Neuron (in vitro differentiated cells): ENCODE results near the gene HSPB9.

ENCODE experiments used
- H2AFZ ChIP-seq: one replicate; pipeline ENCODE4 v1.6.1; 2013; ENCODE audit warnings: low read depth, mild to moderate bottlenecking, inconsistent platforms, low read length, moderate library complexity
- H3K27me3 ChIP-seq: one replicate; pipeline ENCODE4 v1.6.1; 2013; ENCODE audit warnings: low read length; ENCODE audit not compliant: insufficient read depth
- H3K36me3 ChIP-seq: one replicate; pipeline ENCODE4 v1.6.1; 2013; ENCODE audit warnings: low read length; ENCODE audit not compliant: insufficient read depth
- H3K4me1 ChIP-seq: one replicate; pipeline ENCODE4 v1.6.1; 2013; ENCODE audit warnings: low read length; ENCODE audit not compliant: insufficient read depth
- H3K4me3 ChIP-seq: 2 replicates; pipeline ENCODE4 v1.5.1; 2013; ENCODE audit warnings: mild to moderate bottlenecking, low read length, moderate library complexity
- H3K9me3 ChIP-seq: one replicate; pipeline ENCODE4 v1.6.1; 2013; ENCODE audit warnings: low read length

The HSPB9 gene

DNA sequence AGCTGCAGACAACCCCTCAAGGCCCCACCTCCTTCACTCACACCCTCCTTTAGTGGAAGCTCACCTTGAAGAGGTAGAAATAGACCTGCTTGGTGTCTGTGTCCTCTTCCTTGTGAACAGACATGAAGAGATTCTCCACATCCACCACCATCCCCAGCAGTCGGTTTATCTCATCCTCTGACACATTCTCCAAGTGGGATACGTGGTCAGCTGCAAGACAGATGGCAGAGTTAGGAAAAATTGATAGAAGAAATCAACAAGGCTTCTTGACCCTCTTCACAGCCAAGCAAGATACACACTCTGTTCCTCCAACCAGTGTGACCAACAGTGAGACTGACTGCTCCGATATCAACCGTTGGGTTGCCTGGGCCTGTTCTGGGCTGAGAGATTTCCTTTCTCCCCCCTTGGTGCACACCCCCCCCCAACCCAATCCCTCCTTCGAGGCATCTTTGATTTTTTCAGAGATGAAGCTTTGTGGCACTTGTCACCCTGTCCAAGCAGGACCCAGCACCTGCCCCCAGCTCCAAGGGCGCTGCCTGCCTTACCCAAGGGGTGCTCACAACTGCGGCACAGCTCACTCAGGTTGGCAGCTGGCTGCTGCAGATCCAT is 2.3 kb upstream of the HSPB9 start:
- H3K4me1 ChIP-seq = peaks cover 14% of the 10 kb centered on the region
- H3K9me3 ChIP-seq = no peaks in the 10 kb centered on the region
- no peaks in the 10 kb centered on the region for H3K27me3 ChIP-seq
- peak overlapping the region; percentile 41 for H3K4me3 ChIP-seq
- H2AFZ ChIP-seq = peak overlapping the region; percentile 64
- H3K36me3 ChIP-seq = peaks cover 9% of the 10 kb centered on the region

- H3K36me3 ChIP-seq = peaks cover 11% of the 10 kb centered on the region
- H3K4me3 ChIP-seq = peak within 1 kb of the TSS; percentile 41
- H3K4me1 ChIP-seq = peaks cover 14% of the 10 kb centered on the region
- no peaks in the 10 kb centered on the region for H3K9me3 ChIP-seq
- peak within 1 kb of the TSS; percentile 64 for H2AFZ ChIP-seq
- no peaks in the 10 kb centered on the region for H3K27me3 ChIP-seq
Measured at GRCh38 chr17:42120770-42121769, 1.5 kb upstream of the HSPB9 start, which contains the start of gene KAT2A. Gene KAT2A (minus strand): TSS chr17:42121367. CDS start chr17:42121304, 63 bp downstream.

- Histone ChIP-seq H2AFZ (no peak overlapping the region), H3K4me3 (no peak overlapping the region), H3K27me3 (no peaks in the 10 kb centered on the region), H3K4me1 (peaks cover 14% of the 10 kb centered on the region), H3K36me3 (peaks cover 30% of the 10 kb centered on the region), H3K9me3 (no peaks in the 10 kb centered on the region)
Measured at GRCh38 chr17:42124256-42124655, 1.7 kb downstream of the HSPB9 start.

DNA sequence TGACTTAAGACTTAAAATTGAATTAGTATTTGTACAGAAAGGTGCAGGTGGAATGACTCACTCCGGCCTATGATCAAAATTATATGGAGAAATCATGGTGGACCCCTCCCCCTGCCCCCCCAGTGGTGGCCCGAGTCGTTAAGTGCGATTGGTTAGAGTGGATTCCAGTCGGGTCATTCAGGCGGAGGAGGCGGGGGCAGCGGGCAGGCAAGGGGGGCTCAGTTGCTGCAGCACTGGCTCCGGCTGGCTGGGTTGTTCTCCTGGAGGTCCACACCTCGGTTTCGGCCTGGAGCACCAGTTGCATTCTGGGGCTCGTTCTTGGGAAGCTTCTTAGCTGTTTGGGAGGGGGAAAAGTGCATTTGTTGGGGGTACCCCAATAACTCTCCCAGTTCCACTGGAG is 3.0 kb downstream of the HSPB9 start:
- Histone ChIP-seq H3K9me3 (no peaks in the 10 kb centered on the region), H3K4me3 (no peak overlapping the region), H2AFZ (no peak overlapping the region), H3K36me3 (peaks cover 41% of the 10 kb centered on the region), H3K4me1 (peaks cover 5% of the 10 kb centered on the region), H3K27me3 (no peaks in the 10 kb centered on the region)

DNA sequence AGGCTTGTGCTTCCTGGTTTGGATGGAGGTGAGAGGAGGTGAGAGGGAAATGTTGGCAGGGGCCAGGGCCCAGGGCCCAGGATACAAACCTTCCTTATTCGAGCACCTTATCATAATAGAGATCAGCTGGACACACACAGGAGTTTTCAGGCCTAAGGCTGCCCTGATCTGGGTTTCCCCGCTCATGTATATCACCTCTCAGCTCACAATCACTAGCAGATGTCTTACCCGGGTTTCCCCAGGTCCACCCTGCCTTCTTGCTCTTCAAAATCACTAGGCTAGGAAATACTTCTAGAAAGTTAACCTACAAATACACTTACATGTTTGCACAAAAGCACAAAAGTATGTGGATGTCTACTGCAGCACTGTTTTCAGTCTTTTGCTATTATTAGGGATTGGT is 4.2 kb downstream of the HSPB9 start:
- H3K9me3 ChIP-seq = no peaks in the 10 kb centered on the region
- peaks cover 45% of the 10 kb centered on the region for H3K36me3 ChIP-seq
- no peaks in the 10 kb centered on the region for H3K4me1 ChIP-seq
- H3K27me3 ChIP-seq = no peaks in the 10 kb centered on the region
- no peak overlapping the region for H2AFZ ChIP-seq
- H3K4me3 ChIP-seq = no peak overlapping the region

GRCh38 chr17:42127414-42127813 is 4.8 kb downstream of the HSPB9 start:
- H2AFZ ChIP-seq = no peak overlapping the region

DNA sequence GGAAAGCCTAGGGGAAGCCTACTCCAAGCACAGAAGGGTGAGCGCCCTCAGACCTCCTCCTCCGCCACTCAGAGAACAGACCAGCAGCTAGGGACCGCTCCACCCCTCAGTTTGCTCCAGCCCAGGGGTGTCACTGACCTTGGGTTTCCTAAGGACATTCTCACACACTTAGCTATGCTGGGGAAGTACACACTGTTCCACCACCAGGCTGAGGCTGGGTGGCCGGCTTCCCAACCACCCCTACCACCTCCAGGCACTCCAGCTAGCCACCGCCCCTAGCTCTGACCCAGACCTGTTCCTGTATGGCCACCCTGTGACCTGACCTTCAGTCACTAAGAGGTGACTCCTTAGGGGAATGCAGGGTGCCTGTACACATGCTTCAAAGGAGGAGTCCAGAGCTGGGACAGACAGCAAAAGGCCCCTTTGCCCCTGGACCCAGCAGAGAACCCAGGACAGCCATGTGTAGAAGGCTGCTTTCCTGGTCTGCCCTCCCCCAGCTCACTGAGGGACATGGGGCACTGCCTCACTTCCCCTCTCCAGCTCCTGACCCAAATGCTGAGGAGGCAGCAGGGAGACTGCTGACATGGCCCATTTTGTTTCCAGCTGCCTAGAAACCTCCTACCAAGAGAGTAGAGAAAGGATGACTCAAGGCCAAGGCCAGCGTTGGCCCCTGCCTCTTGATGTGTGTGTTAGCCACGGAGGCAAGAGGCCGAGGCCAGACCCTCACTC is 6.7 kb downstream of the HSPB9 start:
- no peaks in the 10 kb centered on the region for H3K27me3 ChIP-seq
- H3K4me3 ChIP-seq = no peak overlapping the region
- H3K9me3 ChIP-seq = no peaks in the 10 kb centered on the region
- no peaks in the 10 kb centered on the region for H3K4me1 ChIP-seq
- no peak overlapping the region for H2AFZ ChIP-seq
- peaks cover 50% of the 10 kb centered on the region for H3K36me3 ChIP-seq

More at GRCh38 chr17:42127414-42127813, 4.8 kb downstream of the HSPB9 start:
- no peaks in the 10 kb centered on the region for H3K9me3 ChIP-seq
- H3K36me3 ChIP-seq = peaks cover 45% of the 10 kb centered on the region
- no peaks in the 10 kb centered on the region for H3K4me1 ChIP-seq
- no peak overlapping the region for H3K4me3 ChIP-seq
- H3K27me3 ChIP-seq = no peaks in the 10 kb centered on the region

DNA sequence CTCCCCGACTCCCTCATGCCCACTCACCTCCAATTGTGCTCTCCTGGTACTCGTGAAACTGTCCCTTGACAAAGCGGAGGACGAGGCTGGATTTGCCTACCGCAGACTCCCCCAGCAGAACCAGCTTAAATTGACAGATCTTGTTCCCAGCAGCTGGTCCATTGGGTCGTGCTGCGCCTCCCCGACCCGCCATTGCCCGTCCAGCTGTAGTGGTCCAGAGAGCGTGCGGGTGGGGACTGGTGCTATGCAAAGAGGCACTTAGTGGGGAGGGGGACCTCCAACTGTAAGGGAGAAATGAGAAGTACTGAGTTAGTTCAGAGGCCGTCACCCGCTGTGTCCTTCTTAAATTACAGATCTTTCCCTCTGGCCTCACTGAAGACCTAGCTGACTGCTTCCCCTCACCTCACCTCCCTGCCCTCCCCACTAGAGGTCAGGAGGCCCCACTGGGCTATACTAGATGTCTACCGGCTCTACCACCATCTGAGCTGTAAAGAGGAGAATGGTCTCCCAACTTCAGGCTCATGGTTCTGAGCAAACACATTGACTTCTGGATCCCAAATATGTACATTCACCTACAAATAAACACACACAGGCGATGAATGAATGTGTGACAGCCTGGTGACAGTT is 7.8 kb downstream of the HSPB9 start:
- Histone ChIP-seq H3K4me3 (no peak overlapping the region), H3K4me1 (no peaks in the 10 kb centered on the region), H3K9me3 (no peaks in the 10 kb centered on the region), H3K27me3 (no peaks in the 10 kb centered on the region), H3K36me3 (peaks cover 52% of the 10 kb centered on the region), H2AFZ (no peak overlapping the region)

- Histone ChIP-seq H2AFZ (no peak overlapping the region), H3K9me3 (no peaks in the 10 kb centered on the region), H3K27me3 (no peaks in the 10 kb centered on the region), H3K36me3 (peaks cover 51% of the 10 kb centered on the region), H3K4me3 (no peak overlapping the region), H3K4me1 (no peaks in the 10 kb centered on the region)
Measured at GRCh38 chr17:42131232-42131631, 8.6 kb downstream of the HSPB9 start.

DNA sequence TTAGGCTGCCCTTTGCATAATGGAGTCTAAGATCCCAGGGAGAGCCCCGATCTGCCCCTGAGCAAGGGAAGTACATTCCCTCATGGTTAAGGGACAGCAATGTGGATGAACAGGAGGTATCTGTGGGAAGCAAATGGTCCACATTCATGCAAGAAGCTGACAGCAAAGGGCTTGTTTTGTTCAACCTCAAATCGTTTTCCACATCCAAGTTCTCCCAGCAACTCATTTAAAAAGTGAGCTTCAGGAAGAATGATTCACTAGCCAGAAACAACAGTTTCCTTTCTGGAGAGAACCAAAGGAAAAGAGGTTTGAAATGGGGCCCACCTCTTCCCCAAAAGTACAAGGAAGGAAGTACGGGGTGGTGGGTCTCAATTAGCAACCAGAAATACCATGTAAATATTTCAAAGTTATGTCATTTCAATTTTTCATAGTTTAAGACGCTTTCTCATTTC is 9.4 kb downstream of the HSPB9 start:
- H3K27me3 ChIP-seq = no peaks in the 10 kb centered on the region
- peaks cover 49% of the 10 kb centered on the region for H3K36me3 ChIP-seq

DNA sequence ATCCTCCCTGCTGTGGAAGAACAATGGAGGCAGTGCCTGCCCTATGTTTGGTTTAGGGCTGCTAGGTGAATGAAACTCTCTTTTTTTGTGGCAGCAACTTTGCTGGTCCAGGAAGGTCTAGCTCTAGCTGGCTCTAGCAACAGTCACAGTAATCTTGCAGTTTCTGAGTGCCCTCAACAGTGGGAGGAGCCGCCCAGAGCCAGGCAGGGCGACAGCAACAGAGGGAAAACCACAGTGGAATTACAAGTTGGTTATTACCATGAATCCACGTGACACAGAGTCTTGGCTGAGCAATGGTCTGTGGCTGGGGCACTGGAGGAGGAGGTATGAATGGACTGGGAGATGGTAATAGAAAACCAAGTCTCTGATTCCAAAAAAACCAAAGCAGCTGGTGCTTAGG is 10.3 kb downstream of the HSPB9 start:
- H3K4me3 ChIP-seq = no peak overlapping the region
- H3K9me3 ChIP-seq = no peaks in the 10 kb centered on the region
- H3K36me3 ChIP-seq = peaks cover 44% of the 10 kb centered on the region
- H3K27me3 ChIP-seq = no peaks in the 10 kb centered on the region
- H2AFZ ChIP-seq = no peak overlapping the region
- H3K4me1 ChIP-seq = no peaks in the 10 kb centered on the region

More for the DNA sequence above, 9.4 kb downstream of the HSPB9 start:
- no peaks in the 10 kb centered on the region for H3K4me1 ChIP-seq
- no peaks in the 10 kb centered on the region for H3K9me3 ChIP-seq
- no peak overlapping the region for H3K4me3 ChIP-seq
- H2AFZ ChIP-seq = no peak overlapping the region

DNA sequence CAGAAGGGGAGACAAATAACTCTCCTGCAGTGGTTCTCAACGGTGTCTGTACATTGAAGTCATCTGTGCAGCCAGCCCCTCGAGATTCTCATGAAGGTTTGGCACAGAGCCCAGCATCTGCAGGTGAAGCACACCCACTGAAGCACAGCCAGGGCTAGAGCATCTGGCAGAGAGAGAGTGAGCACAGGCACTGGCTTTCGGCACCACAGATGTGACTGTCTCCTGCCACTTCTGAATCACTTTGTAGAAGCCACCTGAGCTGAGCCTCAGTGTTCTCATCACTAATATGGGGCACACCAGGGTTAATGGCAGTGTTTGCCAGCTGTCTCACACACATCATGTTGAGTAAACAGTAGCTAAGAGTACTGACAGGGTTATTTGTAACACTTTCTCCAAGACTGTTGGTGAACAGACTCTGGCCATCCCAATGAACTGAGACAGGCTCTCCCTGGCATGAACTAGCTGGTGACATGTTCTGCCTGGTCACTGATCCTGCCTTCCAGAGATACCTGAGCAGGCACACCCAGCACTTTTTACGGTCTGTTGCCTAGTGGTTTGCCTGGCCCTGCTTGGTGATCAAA is 10.9 kb downstream of the HSPB9 start:
- no peak overlapping the region for H3K4me3 ChIP-seq
- H3K27me3 ChIP-seq = no peaks in the 10 kb centered on the region
- no peak overlapping the region for H2AFZ ChIP-seq
- no peaks in the 10 kb centered on the region for H3K9me3 ChIP-seq
- H3K4me1 ChIP-seq = no peaks in the 10 kb centered on the region
- H3K36me3 ChIP-seq = peaks cover 38% of the 10 kb centered on the region
